ENCODE results near the gene TTYH3. TPM values are rescaled to one million over a fixed set of nuclear protein-coding genes. Genes with fewer than 3 reads are reported as not detected.

The TTYH3 gene
- total and polyA plus RNA-seq, 2 of the 13 experiments (the other 11 are each of a cell fraction or from before 2014, with no cell fraction given), result 26.3 to 50.0 TPM

GRCh38 chr7:2663121-2663886 lies 31.5 kb downstream of the TTYH3 start (continued):
- TF ChIP-seq ZBTB44 (CRISPR knock-in tag; IDR thresholded peaks at IDR 0.05) (no peak), ARNT2 (CRISPR knock-in tag; IDR thresholded peaks at IDR 0.05; ENCODE audit: low read depth) (peak; percentile 88; the same call in 1 of the 2 replicates), HMGXB3 (CRISPR knock-in tag; IDR thresholded peaks at IDR 0.05; ENCODE audit: borderline replicate concordance) (peak; percentile 84), ZNF678 (CRISPR knock-in tag; IDR thresholded peaks at IDR 0.05) (0 out of 2 replicates have a peak, but pooled peaks have one; percentile 27), ZNF672 (CRISPR knock-in tag; IDR thresholded peaks at IDR 0.05) (0 out of 2 replicates have a peak, but pooled peaks have one; percentile 65), RNF219 (CRISPR knock-in tag; IDR thresholded peaks at IDR 0.05) (no peak), PRPF4 (IDR thresholded peaks at IDR 0.05; ENCODE audit: low read depth, low read length, poor library complexity, severe bottlenecking) (no peak), ZNF552 (CRISPR knock-in tag; IDR thresholded peaks at IDR 0.05; ENCODE audit: borderline replicate concordance) (0 out of 2 replicates have a peak, but pooled peaks have one; percentile 64), AHDC1 (CRISPR knock-in tag; IDR thresholded peaks at IDR 0.05; ENCODE audit: borderline replicate concordance) (peak; percentile 56; the same call in 1 of the 2 replicates), CHCHD3 (CRISPR knock-in tag; IDR thresholded peaks at IDR 0.05) (no peak), GMEB2 (CRISPR knock-in tag; IDR thresholded peaks at IDR 0.05; ENCODE audit: low read depth) (no peak)

Data from HepG2 (cell line).